Eye (tissue), 1 donor: ENCODE results near the gene PIGL.
"Not testable (repeated sequence)": the region's sequence is repeated elsewhere in the genome, so short reads cannot be mapped to it uniquely, and the experiment has no call there.

Source experiments
- DNase-seq: peaks from one replicate; pipeline ENCODE4 v3.0.0-alpha.2; 2015

The PIGL gene

GRCh38 chr17:16222406-16222805, 5.4 kb downstream of the PIGL start:
- DNase-seq: no peak

GRCh38 chr17:16229912-16230561, 13.0 kb downstream of the PIGL start:
- DNase-seq: not testable (repeated sequence)

GRCh38 chr17:16232391-16232790, 15.4 kb downstream of the PIGL start:
- DNase-seq: no peak

- no peak for DNase-seq
Measured at GRCh38 chr17:16239931-16240330, 22.9 kb downstream of the PIGL start.

GRCh38 chr17:16241906-16242399, 24.9 kb downstream of the PIGL start:
- no peak for DNase-seq

- DNase-seq: no peak
Measured at GRCh38 chr17:16243385-16243784, 26.4 kb downstream of the PIGL start.

GRCh38 chr17:16243801-16244567, 27.0 kb downstream of the PIGL start:
- no peak for DNase-seq

GRCh38 chr17:16247586-16247984, 30.6 kb downstream of the PIGL start:
- no peak for DNase-seq

GRCh38 chr17:16250635-16251034, 33.6 kb downstream of the PIGL start:
- DNase-seq: no peak

GRCh38 chr17:16251043-16251442, 34.0 kb downstream of the PIGL start:
- no peak for DNase-seq

GRCh38 chr17:16251556-16251955, 34.5 kb downstream of the PIGL start:
- DNase-seq: no peak

- DNase-seq: no peak
Measured at GRCh38 chr17:16254773-16255400, 37.9 kb downstream of the PIGL start.

GRCh38 chr17:16255481-16255921, 38.5 kb downstream of the PIGL start:
- DNase-seq: peak; percentile 50

GRCh38 chr17:16258901-16259300, 41.9 kb downstream of the PIGL start:
- DNase-seq: no peak

- no peak for DNase-seq
Measured at GRCh38 chr17:16259926-16260325, 42.9 kb downstream of the PIGL start.

- no peak for DNase-seq
Measured at GRCh38 chr17:16261049-16261448, 44.0 kb downstream of the PIGL start.

- no peak for DNase-seq
Measured at GRCh38 chr17:16262201-16262600, 45.2 kb downstream of the PIGL start.

GRCh38 chr17:16267174-16267573, 50.2 kb downstream of the PIGL start:
- no peak for DNase-seq

- no peak for DNase-seq
Measured at GRCh38 chr17:16269658-16270057, 52.6 kb downstream of the PIGL start.

GRCh38 chr17:16272111-16272840, 55.3 kb downstream of the PIGL start:
- DNase-seq: no peak

- DNase-seq: no peak
Measured at GRCh38 chr17:16273499-16273898, 56.5 kb downstream of the PIGL start.

- DNase-seq: no peak
Measured at GRCh38 chr17:16273929-16274339, 56.9 kb downstream of the PIGL start.

- DNase-seq: no peak
Measured at GRCh38 chr17:16275024-16275423, 58.0 kb downstream of the PIGL start.
